Right atrium auricular region (tissue), 2 donors: ENCODE measurements around the gene NECTIN4. TPM values are rescaled to one million over a fixed set of nuclear protein-coding genes. Genes with fewer than 3 reads are reported as not detected.

Experiments
- DNase-seq: peaks from one replicate; pipeline ENCODE4 v3.0.0-alpha.2; 2019; ENCODE audit warnings: low spot score
- H3K27ac ChIP-seq, 2 donors: fragments of 200-600 bp; sonication (generic); 1 replicate in 1 of 2; 2 replicates in 1 of 2; pipeline ENCODE4 v1.5.1; 2016 to 2019
- H3K27me3 ChIP-seq, 2 donors: fragments of 200-600 bp; sonication (generic); one replicate each; pipeline versions ENCODE4 v1.5.1 to v1.6.0; 2017 to 2019
- H3K36me3 ChIP-seq: fragments of 200-600 bp; sonication (generic); one replicate; pipeline ENCODE4 v1.5.1; 2016
- H3K4me1 ChIP-seq, 2 donors: fragments of 200-600 bp; sonication (generic); one replicate each; pipeline versions ENCODE4 v1.5.1 to v1.6.0; 2017 to 2019
- H3K4me3 ChIP-seq, 2 donors: fragments of 200-600 bp; sonication (generic); 1 replicate in 1 of 2; 2 replicates in 1 of 2; pipeline ENCODE4 v1.5.1; 2017 to 2019; ENCODE audit warnings: mild to moderate bottlenecking in 1 of 2, moderate library complexity in 1 of 2
- H3K9me3 ChIP-seq, 2 donors: fragments of 200-600 bp; sonication (generic); one replicate each; pipeline ENCODE4 v1.5.1; 2019
- total RNA-seq, 2 donors: library from RNA; depleted of rRNA; stranded (reverse); fragments of >200 nt; gene quantifications; one replicate each; pipeline ENCODE4 v1.1.0, GENCODE V29; 2016
- TF ChIP-seq, protein P1 (sequence below), 2 donors: fragments of 200-600 bp; sonication (generic); IDR thresholded peaks; one replicate each; pipeline ENCODE4 v1.5.1; 2019; ENCODE audit warnings: antibody characterized with exemption in 2 of 2

Gene NECTIN4
- total RNA-seq, 2 donors from 2014 or later, result 0.75 TPM; not detected in 1

DNA sequence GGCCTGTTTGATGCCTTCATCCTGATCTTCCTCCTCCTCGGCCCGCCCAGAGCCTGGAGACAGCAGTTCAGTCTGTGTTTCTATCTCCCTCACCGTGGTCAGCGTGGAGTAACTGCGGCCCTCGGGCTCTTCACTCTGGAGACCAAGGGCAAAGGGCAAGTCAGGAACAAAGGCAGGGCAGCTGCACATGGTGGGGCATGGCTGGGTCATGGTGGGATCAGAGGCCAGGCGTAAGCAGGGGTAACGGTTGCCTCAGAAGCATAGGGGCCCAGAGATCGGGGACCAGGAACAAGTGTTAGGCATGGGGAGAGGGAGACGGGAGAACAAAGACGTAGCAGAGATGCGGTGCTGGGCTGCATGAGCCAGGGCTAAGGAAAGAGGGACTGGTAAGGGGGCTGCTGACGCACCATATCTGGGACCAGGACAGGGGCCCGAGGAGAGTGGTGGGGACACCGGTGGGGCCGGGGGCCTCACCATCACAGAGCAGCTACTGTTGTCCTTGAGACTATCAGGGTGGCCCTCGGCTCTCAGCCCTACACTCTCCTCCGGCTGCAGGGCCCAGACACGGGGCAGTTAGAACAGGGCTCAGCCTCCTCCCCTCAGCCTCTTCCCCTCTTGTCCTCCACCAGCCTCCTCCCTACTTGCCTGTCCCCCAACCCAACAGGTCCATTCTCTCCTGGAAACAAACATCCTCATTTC is 16.5 kb downstream of the NECTIN4 start:
- H3K4me1 ChIP-seq, result no peaks in the 10 kb centered on the region

DNA sequence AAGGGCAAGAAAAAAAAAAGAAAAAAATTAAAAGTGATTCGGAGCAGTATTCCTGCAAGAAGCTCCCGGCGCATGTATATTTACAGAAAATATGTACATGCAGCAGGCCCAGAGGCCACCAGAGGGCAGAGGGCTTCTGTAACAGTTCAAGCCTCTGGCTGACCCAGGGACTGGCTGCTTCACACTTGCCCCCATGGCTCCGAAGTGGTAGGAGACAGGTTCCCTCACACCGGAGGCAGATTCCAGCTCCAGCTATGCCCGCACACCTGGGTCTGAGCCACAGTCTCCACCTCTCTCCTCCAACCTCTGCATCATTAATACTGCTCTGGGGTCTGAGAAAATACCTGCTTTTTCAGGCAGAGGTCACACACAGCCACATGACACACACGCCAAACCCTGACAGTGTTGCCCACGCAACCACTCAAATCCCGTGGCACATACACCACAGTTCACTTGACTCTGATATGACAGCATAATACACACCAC is 17.4 kb downstream of the NECTIN4 start:
- TF ChIP-seq, protein P1, sequence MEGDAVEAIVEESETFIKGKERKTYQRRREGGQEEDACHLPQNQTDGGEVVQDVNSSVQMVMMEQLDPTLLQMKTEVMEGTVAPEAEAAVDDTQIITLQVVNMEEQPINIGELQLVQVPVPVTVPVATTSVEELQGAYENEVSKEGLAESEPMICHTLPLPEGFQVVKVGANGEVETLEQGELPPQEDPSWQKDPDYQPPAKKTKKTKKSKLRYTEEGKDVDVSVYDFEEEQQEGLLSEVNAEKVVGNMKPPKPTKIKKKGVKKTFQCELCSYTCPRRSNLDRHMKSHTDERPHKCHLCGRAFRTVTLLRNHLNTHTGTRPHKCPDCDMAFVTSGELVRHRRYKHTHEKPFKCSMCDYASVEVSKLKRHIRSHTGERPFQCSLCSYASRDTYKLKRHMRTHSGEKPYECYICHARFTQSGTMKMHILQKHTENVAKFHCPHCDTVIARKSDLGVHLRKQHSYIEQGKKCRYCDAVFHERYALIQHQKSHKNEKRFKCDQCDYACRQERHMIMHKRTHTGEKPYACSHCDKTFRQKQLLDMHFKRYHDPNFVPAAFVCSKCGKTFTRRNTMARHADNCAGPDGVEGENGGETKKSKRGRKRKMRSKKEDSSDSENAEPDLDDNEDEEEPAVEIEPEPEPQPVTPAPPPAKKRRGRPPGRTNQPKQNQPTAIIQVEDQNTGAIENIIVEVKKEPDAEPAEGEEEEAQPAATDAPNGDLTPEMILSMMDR (IDR thresholded peaks at IDR 0.05), result peak in 1 of 2 donors; percentile 57
- H3K9me3 ChIP-seq, result no peaks in the 10 kb centered on the region
- H3K4me3 ChIP-seq, result no peak overlapping the region
- DNase-seq, result peak; percentile 77
- no peak overlapping the region for H3K27ac ChIP-seq
- no peaks in the 10 kb centered on the region for H3K36me3 ChIP-seq
- H3K4me1 ChIP-seq, result no peaks in the 10 kb centered on the region
- H3K27me3 ChIP-seq, result no peaks in the 10 kb centered on the region

More for the DNA sequence above, 16.5 kb downstream of the NECTIN4 start:
- Histone ChIP-seq H3K9me3 (no peaks in the 10 kb centered on the region), H3K27ac (no peak overlapping the region), H3K4me3 (no peak overlapping the region), H3K36me3 (no peaks in the 10 kb centered on the region), H3K27me3 (no peaks in the 10 kb centered on the region)
- TF ChIP-seq, protein P1 (IDR thresholded peaks at IDR 0.05), result no peak
- DNase-seq, result no peak

DNA sequence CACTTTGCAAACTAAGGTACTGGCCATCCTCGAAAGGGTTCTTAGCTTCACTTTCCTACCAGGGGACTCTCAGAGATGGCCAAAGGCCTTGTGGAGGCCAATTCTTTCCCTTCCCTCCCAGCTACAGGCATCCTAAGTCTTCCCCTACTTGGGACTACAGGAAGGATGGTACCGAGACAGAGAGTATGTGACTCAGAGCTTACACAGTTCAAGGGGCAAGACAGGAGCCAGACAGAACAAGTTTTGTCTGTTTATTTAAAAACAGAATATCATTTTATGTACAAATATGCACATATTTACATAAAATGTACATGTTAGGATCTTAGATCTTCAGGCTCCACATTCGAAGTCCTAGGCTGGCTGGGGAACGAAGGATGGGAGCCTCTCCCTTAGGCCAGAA is 18.6 kb downstream of the NECTIN4 start:
- no peaks in the 10 kb centered on the region for H3K36me3 ChIP-seq
- no peaks in the 10 kb centered on the region for H3K9me3 ChIP-seq
- H3K27me3 ChIP-seq, result no peaks in the 10 kb centered on the region
- DNase-seq, result no peak
- H3K27ac ChIP-seq, result no peak overlapping the region
- H3K4me1 ChIP-seq, result no peaks in the 10 kb centered on the region
- TF ChIP-seq, protein P1 (IDR thresholded peaks at IDR 0.05), result no peak
- no peak overlapping the region for H3K4me3 ChIP-seq

DNA sequence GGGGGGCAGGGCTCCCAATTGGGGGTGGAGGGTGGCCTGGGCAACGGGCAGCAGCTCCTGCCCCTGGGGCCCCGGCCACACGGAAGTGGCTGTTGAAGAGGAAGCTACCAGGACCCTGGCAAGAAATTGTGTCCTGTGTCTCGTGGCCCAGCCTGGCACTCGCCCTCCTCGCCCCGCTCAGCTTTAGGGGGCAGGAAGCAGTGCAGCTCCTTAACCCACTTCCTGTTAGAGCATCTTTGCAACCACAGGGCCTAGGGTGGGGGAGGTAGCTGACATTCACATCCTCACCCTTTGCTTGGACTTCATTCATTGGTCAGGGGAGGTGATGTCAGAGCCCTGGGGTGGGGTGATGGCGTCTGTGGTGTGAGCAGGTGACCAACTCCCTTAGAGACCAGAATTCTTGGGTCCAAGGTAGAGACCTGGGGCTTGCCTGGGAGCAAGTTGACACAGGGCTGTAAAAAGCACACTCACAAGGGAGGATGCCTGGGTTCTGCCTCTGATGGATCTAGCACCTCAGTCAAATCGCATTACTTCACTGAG is 19.6 kb downstream of the NECTIN4 start, which contains the start of gene ARHGAP30:
Gene ARHGAP30, minus strand, starts transcription at position 161 of the 540 bp plus-strand sequence. CDS start 267 bp downstream, outside the sequence.
- peak; percentile 71 for DNase-seq
- Histone ChIP-seq H3K27ac (peak within 1 kb of the TSS; percentile 30 to 35), H3K4me3 (peak within 1 kb of the TSS; percentile 10 to 37)

DNA sequence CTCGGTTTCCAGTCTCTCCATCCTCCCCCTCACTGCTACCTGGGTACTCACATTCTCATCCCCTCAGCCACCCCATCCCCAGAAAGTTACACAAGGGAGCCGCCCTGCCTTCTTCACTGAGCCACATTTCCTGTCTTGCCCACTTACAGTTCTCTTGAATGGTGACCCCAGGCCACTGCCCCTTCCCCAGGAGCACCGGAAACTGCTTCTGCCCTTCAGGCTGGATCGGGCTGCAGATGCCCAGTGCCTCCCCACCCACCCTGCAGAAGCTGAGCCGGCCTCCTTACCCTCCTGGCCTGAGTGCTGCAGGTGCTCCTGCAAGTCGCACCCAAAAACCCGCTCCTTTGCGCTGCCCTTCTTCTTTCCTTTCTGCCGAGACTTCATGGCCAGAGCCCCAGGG is 20.1 kb downstream of the NECTIN4 start:
- no peaks in the 10 kb centered on the region for H3K36me3 ChIP-seq
- TF ChIP-seq, protein P1 (IDR thresholded peaks at IDR 0.05), result no peak
- peak overlapping the region; percentile 30 to 35 for H3K27ac ChIP-seq
- no peak for DNase-seq
- H3K4me3 ChIP-seq, result peak overlapping the region; percentile 10 to 37
- no peaks in the 10 kb centered on the region for H3K9me3 ChIP-seq
- H3K27me3 ChIP-seq, result no peaks in the 10 kb centered on the region
- H3K4me1 ChIP-seq, result no peaks in the 10 kb centered on the region

More for the DNA sequence above, 19.6 kb downstream of the NECTIN4 start, which contains the start of gene ARHGAP30:
- Histone ChIP-seq H3K36me3 (no peaks in the 10 kb centered on the region), H3K4me1 (no peaks in the 10 kb centered on the region), H3K27me3 (no peaks in the 10 kb centered on the region), H3K9me3 (no peaks in the 10 kb centered on the region)
- TF ChIP-seq, protein P1 (IDR thresholded peaks at IDR 0.05), result no peak
